Naive thymus-derived CD8-positive, alpha-beta T cell (primary cell): ENCODE measurements around the gene BCL11A. TPM values are rescaled to one million over a fixed set of nuclear protein-coding genes. Genes with fewer than 3 reads are reported as not detected.

ENCODE experiments used
- ATAC-seq, 2 donors: fragments of 150-1000 bp; cut with Tn5 transposase in 1 of 2; sonication (Bioruptor Pico), chemical (Tn5 transposase) in 1 of 2; 1 replicate in 1 of 2; 2 replicates in 1 of 2; pipeline ENCODE4 v1.10.0; 2021; ENCODE audit warnings: mild to moderate bottlenecking in 2 of 2, moderate library complexity in 2 of 2
- POLR2A ChIA-PET: fragments of 350-600 bp; sonication (Branson Sonifier 250); formaldehyde crosslinking; loops from one replicate; lab custom pipeline; 2021; ENCODE audit warnings: antibody characterized with exemption; lab: Charles Lee
- DNase-seq, 10 donors: peaks; one replicate each; pipeline versions ENCODE4 v3.0.0 to v3.0.0-alpha.2; 2020 to 2022
- H3K27ac Mint-ChIP-seq, 10 donors: one replicate each; pipeline ENCODE4 v1.8.0; 2020 to 2022; ENCODE audit warnings: mild to moderate bottlenecking in 10 of 10, mixed read lengths in 10 of 10, moderate library complexity in 4 of 10, inconsistent platforms in 1 of 10
- H3K27me3 Mint-ChIP-seq, 5 donors: one replicate each; pipeline ENCODE4 v1.8.0; 2021 to 2022; ENCODE audit warnings: mixed read lengths in 5 of 5
- H3K36me3 Mint-ChIP-seq, 3 donors: one replicate each; pipeline ENCODE4 v1.8.0; 2020 to 2022; ENCODE audit warnings: mixed read lengths in 3 of 3, mild to moderate bottlenecking in 2 of 3, inconsistent platforms in 1 of 3
- H3K4me1 Mint-ChIP-seq, 4 donors: one replicate each; pipeline ENCODE4 v1.8.0; 2021 to 2022; ENCODE audit warnings: mixed read lengths in 4 of 4
- H3K4me3 Mint-ChIP-seq, 10 donors: one replicate each; pipeline ENCODE4 v1.8.0; 2020 to 2022; ENCODE audit warnings: mild to moderate bottlenecking in 10 of 10, mixed read lengths in 10 of 10, moderate library complexity in 6 of 10, inconsistent platforms in 1 of 10
- H3K9me3 Mint-ChIP-seq, 9 donors: one replicate each; pipeline ENCODE4 v1.8.0; 2020 to 2022; ENCODE audit warnings: mixed read lengths in 9 of 9, mild to moderate bottlenecking in 3 of 9, inconsistent platforms in 1 of 9, moderate library complexity in 1 of 9
- polyA plus RNA-seq, 3 donors: library from polyadenylated mRNA; unstranded; fragments of 300-500 nt; fragmentation: Illumina TruSeq; gene quantifications; one replicate each; pipeline ENCODE4 v1.2.3, GENCODE V29; 2021
- total RNA-seq, 8 experiments: library from RNA in 2 of 8; stranded (reverse) in 2 of 8; gene quantifications; one replicate each; pipeline ENCODE4 v1.2.3 and lab custom pipeline; 2021 to 2026

The BCL11A gene
- total RNA-seq (10 to 100 TPM; 10.1 to 11.6 TPM), polyA plus RNA-seq (1 to 10 TPM in 2 of 3 donors, under 1 TPM in 1; 0.64 to 1.4 (median 1.3) TPM), total RNA-seq (lab: John Stamatoyannopoulos, UW) (0.34 to 2.5 (median 0.65) reads per million in 6 experiments)

DNA sequence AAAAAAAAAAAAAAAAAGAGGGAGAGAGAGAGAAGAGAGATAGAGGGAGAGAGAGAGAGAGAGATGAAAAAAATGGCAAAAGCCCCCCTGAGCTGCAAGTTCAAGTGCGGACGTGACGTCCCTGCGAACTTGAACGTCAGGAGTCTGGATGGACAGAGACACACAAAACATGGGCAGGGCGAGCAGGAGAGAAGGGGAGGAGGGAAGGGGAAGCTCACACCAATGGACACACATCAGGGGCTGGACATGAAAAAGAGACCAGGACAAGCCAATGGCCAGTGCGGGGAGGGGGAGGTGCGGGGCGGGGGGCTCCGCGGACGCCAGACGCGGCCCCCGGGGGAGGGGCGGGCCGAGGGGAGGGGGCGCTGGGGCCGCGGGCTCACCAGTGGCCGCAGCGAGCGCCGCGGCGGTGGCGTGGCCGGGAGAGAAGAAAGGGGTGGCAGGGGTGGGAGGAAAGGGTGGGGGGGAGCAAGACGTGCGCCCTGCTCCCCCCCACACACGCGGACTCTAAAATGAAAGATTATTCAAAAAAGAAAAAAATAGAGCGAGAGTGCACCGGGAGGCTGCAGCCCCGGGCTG, at the start of gene BCL11A:
BCL11A (minus strand) TSS at position 160 of the 579 bp plus-strand sequence. CDS start 384 bp downstream, outside the sequence.
- POLR2A ChIA-PET, result interaction anchor here (0.6 to 1.0 kb wide), 4 partner anchors 16 to 204 kb away, joined by 3 read pairs; no protein-coding TSS in a partner anchor
- DNase-seq, result no peak

GRCh38 chr2:60602828-60603532, 49.5 kb upstream of the BCL11A start:
- POLR2A ChIA-PET, result no interaction called here
- Mint-ChIP-seq H3K9me3 (peaks cover 0 to 19% (median 6%) of the 10 kb centered on the region in 9 donors), H3K27me3 (peaks cover 0 to 14% (median 4%) of the 10 kb centered on the region in 5 donors), H3K4me3 (no peak overlapping the region), H3K36me3 (peaks cover 0 to 9% (median 0%) of the 10 kb centered on the region in 3 donors), H3K4me1 (no peaks in the 10 kb centered on the region), H3K27ac (no peak overlapping the region)
- ATAC-seq (no peak), DNase-seq (no peak)

More for the DNA sequence above, at the start of gene BCL11A:
- Mint-ChIP-seq H3K27me3 (peaks cover 17 to 65% (median 28%) of the 10 kb centered on the region in 5 donors), H3K27ac (peak within 1 kb of the TSS in 8 of 10 donors; percentile 38 to 89 (median 77)), H3K9me3 (no peaks in the 10 kb centered on the region), H3K4me1 (peaks cover 23 to 62% (median 52%) of the 10 kb centered on the region in 4 donors), H3K4me3 (peak within 1 kb of the TSS; percentile 78 to 95 (median 92)), H3K36me3 (peaks cover 0 to 5% (median 0%) of the 10 kb centered on the region in 3 donors)
- no peak for ATAC-seq

DNA sequence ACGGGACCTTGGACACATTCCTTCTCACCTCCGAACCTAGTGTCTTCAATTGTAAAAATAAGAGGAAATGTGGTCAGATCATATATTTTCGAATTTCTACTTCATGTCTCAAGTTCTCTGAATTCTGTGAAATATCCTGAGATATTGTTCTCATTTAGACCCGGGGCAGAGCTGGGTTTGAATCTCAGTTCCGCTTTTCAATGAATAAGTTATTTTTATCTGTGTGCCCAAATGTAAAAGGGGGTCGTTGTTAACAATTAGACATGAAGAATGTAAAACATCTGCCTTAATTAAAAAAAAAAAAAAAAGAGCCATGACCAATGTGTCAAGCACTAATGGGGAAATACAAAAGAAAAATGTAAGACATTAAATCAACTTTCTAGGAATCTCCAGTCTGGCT, 48.9 kb upstream of the BCL11A start:
- Mint-ChIP-seq H3K9me3 (peaks cover 0 to 19% (median 6%) of the 10 kb centered on the region in 9 donors), H3K4me3 (no peak overlapping the region), H3K4me1 (no peaks in the 10 kb centered on the region), H3K36me3 (peaks cover 0 to 9% (median 0%) of the 10 kb centered on the region in 3 donors), H3K27me3 (peaks cover 0 to 18% (median 7%) of the 10 kb centered on the region in 5 donors), H3K27ac (no peak overlapping the region)
- POLR2A ChIA-PET, result no interaction called here
- DNase-seq (no peak), ATAC-seq (no peak)

GRCh38 chr2:60598271-60598670, 44.8 kb upstream of the BCL11A start:
- ATAC-seq, result no peak
- Mint-ChIP-seq H3K9me3 (peaks cover 0 to 19% (median 6%) of the 10 kb centered on the region in 9 donors), H3K4me3 (no peak overlapping the region), H3K4me1 (no peaks in the 10 kb centered on the region), H3K27ac (no peak overlapping the region), H3K36me3 (peaks cover 0 to 9% (median 0%) of the 10 kb centered on the region in 3 donors), H3K27me3 (peaks cover 2 to 30% (median 7%) of the 10 kb centered on the region in 5 donors)
- DNase-seq, result no peak
- POLR2A ChIA-PET, result no interaction called here

DNA sequence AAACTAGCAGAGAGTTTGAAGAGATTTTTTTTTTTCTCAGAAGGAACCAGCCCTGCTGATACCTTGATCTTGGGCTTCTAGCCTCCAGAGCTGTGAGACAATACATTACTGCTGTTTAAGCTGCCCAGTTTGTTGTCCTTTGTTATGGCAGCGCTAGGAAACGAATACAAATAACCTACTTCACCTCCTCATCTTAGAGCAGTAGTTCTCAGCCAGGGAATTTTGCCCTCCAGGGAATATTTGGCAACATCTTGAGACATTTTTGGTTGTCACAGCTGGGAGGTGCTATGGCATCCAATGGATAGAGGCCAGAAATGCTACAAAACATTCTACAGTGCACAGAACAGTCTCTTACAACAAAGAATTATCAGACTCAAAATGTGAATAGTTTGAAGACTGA, 43.9 kb upstream of the BCL11A start:
- Mint-ChIP-seq H3K4me1 (no peaks in the 10 kb centered on the region), H3K27me3 (peaks cover 4 to 30% (median 10%) of the 10 kb centered on the region in 5 donors), H3K9me3 (peaks cover 0 to 26% (median 11%) of the 10 kb centered on the region in 9 donors), H3K36me3 (peaks cover 0 to 9% (median 0%) of the 10 kb centered on the region in 3 donors), H3K4me3 (no peak overlapping the region), H3K27ac (no peak overlapping the region)
- POLR2A ChIA-PET, result no interaction called here
- ATAC-seq (no peak), DNase-seq (no peak)

GRCh38 chr2:60596411-60596810, 43.0 kb upstream of the BCL11A start:
- peaks cover 0 to 26% (median 12%) of the 10 kb centered on the region in 9 donors for H3K9me3 Mint-ChIP-seq
- no peak overlapping the region for H3K4me3 Mint-ChIP-seq
- H3K4me1 Mint-ChIP-seq, result no peaks in the 10 kb centered on the region
- H3K36me3 Mint-ChIP-seq, result peaks cover 0 to 9% (median 3%) of the 10 kb centered on the region in 3 donors
- DNase-seq, result no peak
- POLR2A ChIA-PET, result no interaction called here
- ATAC-seq, result no peak
- H3K27ac Mint-ChIP-seq, result no peak overlapping the region
- peaks cover 6 to 30% (median 10%) of the 10 kb centered on the region in 5 donors for H3K27me3 Mint-ChIP-seq

- DNase-seq, result no peak
- Mint-ChIP-seq H3K36me3 (peaks cover 0 to 13% (median 3%) of the 10 kb centered on the region in 3 donors), H3K4me1 (no peaks in the 10 kb centered on the region), H3K9me3 (peaks cover 0 to 26% (median 12%) of the 10 kb centered on the region in 9 donors), H3K27me3 (peaks cover 6 to 32% (median 10%) of the 10 kb centered on the region in 5 donors), H3K4me3 (no peak overlapping the region), H3K27ac (no peak overlapping the region)
- POLR2A ChIA-PET, result no interaction called here
- no peak for ATAC-seq
These were observed 42.5 kb upstream of the BCL11A start for GRCh38 chr2:60595953-60596352.

GRCh38 chr2:60589104-60589503, 35.6 kb upstream of the BCL11A start:
- Mint-ChIP-seq H3K4me1 (no peaks in the 10 kb centered on the region), H3K27me3 (peaks cover 15 to 55% (median 32%) of the 10 kb centered on the region in 5 donors), H3K27ac (no peak overlapping the region), H3K4me3 (no peak overlapping the region), H3K9me3 (peaks cover 0 to 22% (median 9%) of the 10 kb centered on the region in 9 donors), H3K36me3 (peaks cover 0 to 15% (median 3%) of the 10 kb centered on the region in 3 donors)
- DNase-seq (no peak), ATAC-seq (no peak)
- POLR2A ChIA-PET, result no interaction called here

GRCh38 chr2:60586081-60586480, 32.6 kb upstream of the BCL11A start:
- Mint-ChIP-seq H3K9me3 (peaks cover 0 to 3% (median 0%) of the 10 kb centered on the region in 9 donors), H3K27me3 (peaks cover 22 to 85% (median 37%) of the 10 kb centered on the region in 5 donors), H3K27ac (no peak overlapping the region), H3K4me3 (no peak overlapping the region), H3K4me1 (peaks cover 0 to 2% (median 2%) of the 10 kb centered on the region in 4 donors), H3K36me3 (peaks cover 0 to 3% (median 0%) of the 10 kb centered on the region in 3 donors)
- DNase-seq, result no peak
- ATAC-seq, result no peak
- POLR2A ChIA-PET, result no interaction called here

DNA sequence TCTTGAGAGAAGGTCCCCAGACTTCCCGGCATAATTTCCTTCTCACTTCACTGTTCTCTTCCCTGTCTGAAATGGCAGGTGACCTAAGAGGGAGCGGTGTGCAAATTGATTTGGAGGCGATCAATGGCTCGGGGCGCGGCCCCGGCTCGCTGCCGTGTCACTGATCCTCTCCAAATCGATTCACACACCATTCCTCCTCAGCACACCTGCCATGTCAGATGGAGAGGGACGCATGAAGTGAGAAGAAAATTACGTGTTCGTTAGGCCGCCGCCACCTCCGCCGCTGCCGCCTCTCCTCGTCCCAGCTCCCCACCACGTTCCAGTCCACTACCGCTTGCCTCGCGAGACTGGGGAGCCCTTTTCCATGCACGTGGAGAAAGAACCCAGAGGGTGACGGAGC, 31.8 kb upstream of the BCL11A start:
- no peak for ATAC-seq
- POLR2A ChIA-PET, result no interaction called here
- Mint-ChIP-seq H3K4me1 (peaks cover 0 to 3% (median 2%) of the 10 kb centered on the region in 4 donors), H3K9me3 (no peaks in the 10 kb centered on the region), H3K27me3 (peaks cover 26 to 85% (median 43%) of the 10 kb centered on the region in 5 donors), H3K4me3 (no peak overlapping the region), H3K36me3 (no peaks in the 10 kb centered on the region), H3K27ac (no peak overlapping the region)
- DNase-seq, result no peak

DNA sequence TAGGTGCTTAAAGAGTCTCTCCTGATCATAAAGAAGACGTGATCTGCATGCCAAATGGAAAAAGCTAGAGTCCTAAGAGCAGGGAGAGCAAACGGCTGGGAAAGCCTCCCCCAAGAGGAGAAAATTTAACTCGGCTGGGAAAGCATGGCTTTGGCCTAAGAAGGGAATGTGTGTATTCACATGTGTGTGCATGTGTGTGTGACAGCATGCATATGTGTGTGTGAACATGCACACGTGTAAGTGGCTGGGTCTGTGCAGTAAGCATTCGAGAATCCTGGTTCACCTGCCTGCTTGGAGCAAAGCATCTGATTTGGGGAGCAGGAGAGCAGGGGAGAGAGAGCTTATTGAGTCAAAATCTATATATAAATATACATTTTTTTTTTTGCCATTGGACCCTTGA, 30.1 kb upstream of the BCL11A start:
- Mint-ChIP-seq H3K9me3 (no peaks in the 10 kb centered on the region), H3K4me3 (no peak overlapping the region)

DNA sequence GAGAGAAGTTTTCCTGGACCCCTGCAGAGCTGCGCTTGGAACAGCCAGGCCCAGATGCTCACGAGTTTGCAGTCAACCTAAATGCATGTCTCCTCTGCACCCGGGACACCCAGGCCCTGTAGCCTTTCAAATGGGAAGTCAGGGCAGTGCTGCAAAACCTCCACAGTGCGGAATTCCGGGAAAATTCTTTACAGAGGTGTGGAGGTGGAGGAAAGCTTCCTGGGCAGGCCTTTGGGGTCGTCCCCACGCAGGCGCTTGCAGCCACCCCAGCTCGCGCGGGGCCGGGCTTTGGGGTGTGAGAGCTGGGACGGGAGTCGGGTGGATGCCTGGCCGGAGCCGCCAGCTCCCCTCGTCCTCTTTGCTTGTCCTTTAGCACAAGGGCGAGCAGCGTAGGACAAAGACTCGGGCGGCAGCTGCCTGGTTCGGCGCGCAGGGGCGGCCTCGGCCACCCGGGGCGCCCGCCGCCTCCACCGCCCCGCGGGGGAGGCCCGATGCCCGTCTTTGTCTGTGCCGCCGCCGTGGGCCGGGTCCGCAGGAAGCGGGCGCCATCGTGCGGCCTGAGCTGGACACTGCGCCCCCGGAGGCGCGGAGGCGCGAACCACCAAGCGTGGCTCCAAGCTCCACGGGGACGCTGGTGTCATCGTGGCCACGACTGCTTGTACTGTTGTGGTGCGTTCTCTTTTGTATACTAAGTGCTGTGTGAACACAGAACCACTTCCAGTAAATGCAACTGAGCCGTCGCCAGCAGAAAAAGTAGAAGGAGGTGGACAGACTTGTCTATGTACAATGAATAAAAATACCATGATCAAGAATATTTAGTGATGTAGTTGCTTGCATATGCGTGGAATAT, 28.2 kb upstream of the BCL11A start:
- peak overlapping the region in 9 of 10 donors; percentile 38 to 74 (median 52) for H3K4me3 Mint-ChIP-seq
- no peaks in the 10 kb centered on the region for H3K9me3 Mint-ChIP-seq
- H3K36me3 Mint-ChIP-seq, result no peaks in the 10 kb centered on the region
- H3K27me3 Mint-ChIP-seq, result peaks cover 26 to 77% (median 37%) of the 10 kb centered on the region in 5 donors
- peaks cover 0 to 3% (median 2%) of the 10 kb centered on the region in 4 donors for H3K4me1 Mint-ChIP-seq
- no peak overlapping the region for H3K27ac Mint-ChIP-seq
- POLR2A ChIA-PET, result no interaction called here
- ATAC-seq, result peak; percentile 90 to 98
- DNase-seq, result peak; percentile 34 to 75 (median 65)

More for the DNA sequence above, 30.1 kb upstream of the BCL11A start:
- no peak for DNase-seq
- Mint-ChIP-seq H3K4me1 (peaks cover 0 to 3% (median 2%) of the 10 kb centered on the region in 4 donors), H3K27me3 (peaks cover 28 to 88% (median 44%) of the 10 kb centered on the region in 5 donors), H3K27ac (no peak overlapping the region), H3K36me3 (no peaks in the 10 kb centered on the region)
- POLR2A ChIA-PET, result no interaction called here
- ATAC-seq, result no peak
